HEK293 (cell line): Measurements from ENCODE around the gene IREB2.

Experiments
- KLF8 ChIP-seq: fragments of 450-650 bp; formaldehyde crosslinking; IDR thresholded peaks from 2 replicates; pipeline ENCODE4 v1.5.1; 2016; ENCODE audit warnings: missing biosample characterization, missing genetic modification characterization
- KLF9 ChIP-seq: fragments of 450-650 bp; formaldehyde crosslinking; IDR thresholded peaks from 2 replicates; pipeline ENCODE4 v1.5.1; 2016; ENCODE audit warnings: missing biosample characterization, missing genetic modification characterization, low read depth
- MEIS1 ChIP-seq: sonication (generic); formaldehyde crosslinking; IDR thresholded peaks from 2 replicates; pipeline ENCODE4 v1.8.1; 2022; ENCODE audit warnings: missing genetic modification reagents, mild to moderate bottlenecking, borderline replicate concordance
- OSR2 ChIP-seq: fragments of 450-650 bp; formaldehyde crosslinking; IDR thresholded peaks from 2 replicates; pipeline ENCODE4 v1.5.1; 2016; ENCODE audit warnings: missing biosample characterization, missing genetic modification characterization
- YY1 ChIP-seq: fragments of 450-650 bp; formaldehyde crosslinking; IDR thresholded peaks from 2 replicates; pipeline ENCODE4 v1.5.1; 2018; ENCODE audit warnings: missing biosample characterization, missing genetic modification characterization
- ZBTB1 ChIP-seq: fragments of 450-650 bp; formaldehyde crosslinking; IDR thresholded peaks from 2 replicates; pipeline ENCODE4 v1.5.1; 2016; ENCODE audit warnings: missing biosample characterization, missing genetic modification characterization
- ZBTB48 ChIP-seq: fragments of 450-650 bp; formaldehyde crosslinking; IDR thresholded peaks from 2 replicates; pipeline ENCODE4 v1.5.1; 2016; ENCODE audit warnings: missing biosample characterization, missing genetic modification characterization
- ZBTB8A ChIP-seq: fragments of 450-650 bp; formaldehyde crosslinking; IDR thresholded peaks from 2 replicates; pipeline ENCODE4 v1.5.1; 2016; ENCODE audit warnings: missing biosample characterization, missing genetic modification characterization
- ZNF112 ChIP-seq: fragments of 450-650 bp; formaldehyde crosslinking; IDR thresholded peaks from 2 replicates; pipeline ENCODE4 v1.5.0; 2017; ENCODE audit warnings: missing biosample characterization, missing genetic modification characterization
- ZNF148 ChIP-seq: fragments of 450-650 bp; formaldehyde crosslinking; IDR thresholded peaks from 2 replicates; pipeline ENCODE4 v1.5.0; 2017; ENCODE audit warnings: missing biosample characterization, missing genetic modification characterization, borderline replicate concordance
- ZNF175 ChIP-seq: fragments of 450-650 bp; formaldehyde crosslinking; IDR thresholded peaks from 2 replicates; pipeline ENCODE4 v1.5.1; 2016; ENCODE audit warnings: missing biosample characterization, missing genetic modification characterization
- ZNF266 ChIP-seq: fragments of 450-650 bp; formaldehyde crosslinking; IDR thresholded peaks from 2 replicates; pipeline ENCODE4 v1.5.1; 2016; ENCODE audit warnings: missing biosample characterization, missing genetic modification characterization, low read depth
- ZNF324 ChIP-seq: fragments of 450-650 bp; formaldehyde crosslinking; IDR thresholded peaks from 2 replicates; pipeline ENCODE4 v1.5.1; 2016; ENCODE audit warnings: missing biosample characterization, missing genetic modification characterization
- ZNF354C ChIP-seq: fragments of 450-650 bp; formaldehyde crosslinking; IDR thresholded peaks from 2 replicates; pipeline ENCODE4 v1.5.1; 2016; ENCODE audit warnings: missing biosample characterization, missing genetic modification characterization, low read depth, borderline replicate concordance
- ZNF366 ChIP-seq: fragments of 450-650 bp; formaldehyde crosslinking; conservative IDR thresholded peaks from 2 replicates; pipeline ENCODE4 v1.5.1; 2016; ENCODE audit warnings: missing biosample characterization, missing genetic modification characterization
- ZNF391 ChIP-seq: fragments of 450-650 bp; formaldehyde crosslinking; IDR thresholded peaks from 2 replicates; pipeline ENCODE4 v1.5.1; 2016; ENCODE audit warnings: low read depth, missing biosample characterization, missing genetic modification characterization, borderline replicate concordance
- ZNF404 ChIP-seq: fragments of 450-650 bp; formaldehyde crosslinking; IDR thresholded peaks from 2 replicates; pipeline ENCODE4 v1.5.1; 2017; ENCODE audit warnings: missing biosample characterization, missing genetic modification characterization
- ZNF521 ChIP-seq: fragments of 450-650 bp; formaldehyde crosslinking; IDR thresholded peaks from 2 replicates; pipeline ENCODE4 v1.5.1; 2017; ENCODE audit warnings: missing biosample characterization, mild to moderate bottlenecking, missing genetic modification characterization
- ZNF555 ChIP-seq: fragments of 450-650 bp; formaldehyde crosslinking; conservative IDR thresholded peaks from 2 replicates; pipeline ENCODE4 v1.5.1; 2017; ENCODE audit warnings: missing biosample characterization, mild to moderate bottlenecking, missing genetic modification characterization, inconsistent platforms
- ZNF560 ChIP-seq: fragments of 450-650 bp; formaldehyde crosslinking; IDR thresholded peaks from 2 replicates; pipeline ENCODE4 v1.5.1; 2017; ENCODE audit warnings: missing biosample characterization, missing genetic modification characterization, borderline replicate concordance
- ZNF585B ChIP-seq: fragments of 450-650 bp; formaldehyde crosslinking; IDR thresholded peaks from 2 replicates; pipeline ENCODE4 v1.5.1; 2016; ENCODE audit warnings: missing biosample characterization, missing genetic modification characterization
- ZNF621 ChIP-seq: fragments of 450-650 bp; formaldehyde crosslinking; IDR thresholded peaks from 2 replicates; pipeline ENCODE4 v1.5.1; 2017; ENCODE audit warnings: missing biosample characterization, missing genetic modification characterization
- ZNF629 ChIP-seq: fragments of 450-650 bp; formaldehyde crosslinking; IDR thresholded peaks from 2 replicates; pipeline ENCODE4 v1.5.1; 2017; ENCODE audit warnings: missing biosample characterization, missing genetic modification characterization
- ZNF664 ChIP-seq: fragments of 450-650 bp; formaldehyde crosslinking; IDR thresholded peaks from 2 replicates; pipeline ENCODE4 v1.5.1; 2016; ENCODE audit warnings: missing biosample characterization, missing genetic modification characterization
- ZNF670 ChIP-seq: fragments of 450-650 bp; formaldehyde crosslinking; IDR thresholded peaks from 2 replicates; pipeline ENCODE4 v1.5.1; 2016; ENCODE audit warnings: missing biosample characterization, missing genetic modification characterization, low read depth
- ZNF701 ChIP-seq: fragments of 450-650 bp; formaldehyde crosslinking; IDR thresholded peaks from 2 replicates; pipeline ENCODE4 v1.5.1; 2016; ENCODE audit warnings: missing biosample characterization, missing genetic modification characterization
- ZNF791 ChIP-seq: fragments of 450-650 bp; formaldehyde crosslinking; IDR thresholded peaks from 2 replicates; pipeline ENCODE4 v1.5.1; 2016; ENCODE audit warnings: missing biosample characterization, missing genetic modification characterization
- ZSCAN30 ChIP-seq: fragments of 450-650 bp; IDR thresholded peaks from 2 replicates; pipeline ENCODE4 v1.5.1; 2018; ENCODE audit warnings: missing biosample characterization, mild to moderate bottlenecking, missing genetic modification characterization, moderate library complexity
- TF ChIP-seq, protein P1 (sequence below): IDR thresholded peaks from 2 replicates; pipeline ENCODE4 v1.6.1; 2011; ENCODE audit warnings: mild to moderate bottlenecking, low read depth, low read length, borderline replicate concordance
- TF ChIP-seq, protein P2 (sequence below): fragments of 450-650 bp; formaldehyde crosslinking; IDR thresholded peaks from 2 replicates; pipeline ENCODE4 v1.5.1; 2016; ENCODE audit warnings: missing biosample characterization, missing genetic modification characterization
- TF ChIP-seq, protein P3 (sequence below): fragments of 450-650 bp; formaldehyde crosslinking; IDR thresholded peaks from 2 replicates; pipeline ENCODE4 v1.5.1; 2017; ENCODE audit warnings: missing biosample characterization, missing genetic modification characterization
- TF ChIP-seq, protein P4 (sequence below): fragments of 450-650 bp; formaldehyde crosslinking; optimal IDR thresholded peaks from 2 replicates; pipeline ENCODE3; 2016; ENCODE audit warnings: missing biosample characterization, mild to moderate bottlenecking, missing genetic modification characterization

IREB2 gene

DNA sequence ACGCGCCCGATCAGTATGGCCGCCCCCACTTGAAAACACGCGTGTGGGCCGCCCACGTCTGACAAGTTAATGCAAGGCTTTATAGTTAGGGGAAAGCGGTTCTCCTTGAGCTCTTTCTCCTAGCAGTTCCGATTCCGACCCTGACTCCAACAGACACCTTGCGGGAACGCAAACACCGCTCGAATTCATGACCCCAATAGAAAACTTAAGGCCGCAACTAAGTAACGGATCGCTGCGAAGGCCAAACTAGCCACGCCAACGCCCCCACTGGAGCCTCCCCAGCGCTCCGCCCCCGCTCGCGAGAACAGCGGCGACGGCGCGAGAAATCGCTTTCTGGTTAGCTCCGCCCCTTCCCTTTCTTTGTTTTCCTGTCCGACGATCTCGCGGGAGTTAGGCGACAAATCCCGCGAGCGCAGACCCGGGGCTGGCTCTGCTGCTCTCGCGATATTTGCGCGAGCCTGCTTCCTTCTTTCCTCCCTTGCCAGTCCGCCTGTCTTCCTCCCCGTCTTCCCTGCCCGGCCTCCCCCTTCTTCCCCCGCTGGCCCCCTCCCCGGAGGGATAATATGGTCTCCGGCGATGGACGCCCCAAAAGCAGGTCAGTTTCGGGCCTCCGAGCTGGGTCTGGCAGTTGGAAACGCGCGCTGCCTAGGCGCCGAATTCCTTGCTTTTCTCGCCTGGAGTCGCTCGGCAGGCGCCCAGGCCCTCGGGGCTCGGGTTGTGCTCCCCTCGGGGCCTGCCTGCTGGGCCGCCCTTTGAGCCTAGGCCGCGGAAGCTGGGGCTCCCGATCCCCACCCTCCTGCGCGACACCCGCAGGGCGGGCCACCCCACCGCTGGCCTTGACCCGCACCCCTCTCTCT, at the start of gene IREB2 (continued):
- TF ChIP-seq ZNF521 (no peak), KLF9 (tag by site-specific recombination) (peak; percentile 75), MEIS1 (CRISPR knock-in tag) (no peak; the same call in 1 of the 2 replicates), ZSCAN30 (peak; percentile 71; the same call in 1 of the 2 replicates), ZNF621 (tag by site-specific recombination) (no peak), ZNF670 (tag by site-specific recombination) (no peak), ZBTB8A (tag by site-specific recombination) (0 out of 2 replicates have a peak, but pooled peaks have one; percentile 9), ZNF354C (tag by site-specific recombination) (no peak), OSR2 (no peak), ZNF629 (peak; percentile 68), ZNF585B (tag by site-specific recombination) (peak; percentile 23; the same call in 1 of the 2 replicates), ZNF555 (no peak), ZNF266 (tag by site-specific recombination) (no peak), ZBTB1 (tag by site-specific recombination) (no peak), ZNF404 (no peak), ZNF701 (tag by site-specific recombination) (no peak), ZNF560 (tag by site-specific recombination) (no peak), ZBTB48 (tag by site-specific recombination) (peak; percentile 78), ZNF112 (tag by site-specific recombination) (no peak), ZNF391 (tag by site-specific recombination) (peak; percentile 82; the same call in 1 of the 2 replicates), ZNF791 (no peak), ZNF664 (tag by site-specific recombination) (no peak), ZNF324 (peak; percentile 94), ZNF175 (tag by site-specific recombination) (no peak), ZNF148 (tag by site-specific recombination) (no peak), ZNF366 (tag by site-specific recombination) (peak; percentile 99), YY1 (peak; percentile 92), KLF8 (peak; percentile 87)
- TF ChIP-seq, protein P1, sequence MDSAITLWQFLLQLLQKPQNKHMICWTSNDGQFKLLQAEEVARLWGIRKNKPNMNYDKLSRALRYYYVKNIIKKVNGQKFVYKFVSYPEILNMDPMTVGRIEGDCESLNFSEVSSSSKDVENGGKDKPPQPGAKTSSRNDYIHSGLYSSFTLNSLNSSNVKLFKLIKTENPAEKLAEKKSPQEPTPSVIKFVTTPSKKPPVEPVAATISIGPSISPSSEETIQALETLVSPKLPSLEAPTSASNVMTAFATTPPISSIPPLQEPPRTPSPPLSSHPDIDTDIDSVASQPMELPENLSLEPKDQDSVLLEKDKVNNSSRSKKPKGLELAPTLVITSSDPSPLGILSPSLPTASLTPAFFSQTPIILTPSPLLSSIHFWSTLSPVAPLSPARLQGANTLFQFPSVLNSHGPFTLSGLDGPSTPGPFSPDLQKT: no peak
- TF ChIP-seq, protein P2, sequence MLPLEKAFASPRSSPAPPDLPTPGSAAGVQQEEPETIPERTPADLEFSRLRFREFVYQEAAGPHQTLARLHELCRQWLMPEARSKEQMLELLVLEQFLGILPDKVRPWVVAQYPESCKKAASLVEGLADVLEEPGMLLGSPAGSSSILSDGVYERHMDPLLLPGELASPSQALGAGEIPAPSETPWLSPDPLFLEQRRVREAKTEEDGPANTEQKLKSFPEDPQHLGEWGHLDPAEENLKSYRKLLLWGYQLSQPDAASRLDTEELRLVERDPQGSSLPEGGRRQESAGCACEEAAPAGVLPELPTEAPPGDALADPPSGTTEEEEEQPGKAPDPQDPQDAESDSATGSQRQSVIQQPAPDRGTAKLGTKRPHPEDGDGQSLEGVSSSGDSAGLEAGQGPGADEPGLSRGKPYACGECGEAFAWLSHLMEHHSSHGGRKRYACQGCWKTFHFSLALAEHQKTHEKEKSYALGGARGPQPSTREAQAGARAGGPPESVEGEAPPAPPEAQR (tag by site-specific recombination): no peak
- TF ChIP-seq, protein P3, sequence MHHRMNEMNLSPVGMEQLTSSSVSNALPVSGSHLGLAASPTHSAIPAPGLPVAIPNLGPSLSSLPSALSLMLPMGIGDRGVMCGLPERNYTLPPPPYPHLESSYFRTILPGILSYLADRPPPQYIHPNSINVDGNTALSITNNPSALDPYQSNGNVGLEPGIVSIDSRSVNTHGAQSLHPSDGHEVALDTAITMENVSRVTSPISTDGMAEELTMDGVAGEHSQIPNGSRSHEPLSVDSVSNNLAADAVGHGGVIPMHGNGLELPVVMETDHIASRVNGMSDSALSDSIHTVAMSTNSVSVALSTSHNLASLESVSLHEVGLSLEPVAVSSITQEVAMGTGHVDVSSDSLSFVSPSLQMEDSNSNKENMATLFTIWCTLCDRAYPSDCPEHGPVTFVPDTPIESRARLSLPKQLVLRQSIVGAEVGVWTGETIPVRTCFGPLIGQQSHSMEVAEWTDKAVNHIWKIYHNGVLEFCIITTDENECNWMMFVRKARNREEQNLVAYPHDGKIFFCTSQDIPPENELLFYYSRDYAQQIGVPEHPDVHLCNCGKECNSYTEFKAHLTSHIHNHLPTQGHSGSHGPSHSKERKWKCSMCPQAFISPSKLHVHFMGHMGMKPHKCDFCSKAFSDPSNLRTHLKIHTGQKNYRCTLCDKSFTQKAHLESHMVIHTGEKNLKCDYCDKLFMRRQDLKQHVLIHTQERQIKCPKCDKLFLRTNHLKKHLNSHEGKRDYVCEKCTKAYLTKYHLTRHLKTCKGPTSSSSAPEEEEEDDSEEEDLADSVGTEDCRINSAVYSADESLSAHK (tag by site-specific recombination): no peak
- TF ChIP-seq, protein P4, sequence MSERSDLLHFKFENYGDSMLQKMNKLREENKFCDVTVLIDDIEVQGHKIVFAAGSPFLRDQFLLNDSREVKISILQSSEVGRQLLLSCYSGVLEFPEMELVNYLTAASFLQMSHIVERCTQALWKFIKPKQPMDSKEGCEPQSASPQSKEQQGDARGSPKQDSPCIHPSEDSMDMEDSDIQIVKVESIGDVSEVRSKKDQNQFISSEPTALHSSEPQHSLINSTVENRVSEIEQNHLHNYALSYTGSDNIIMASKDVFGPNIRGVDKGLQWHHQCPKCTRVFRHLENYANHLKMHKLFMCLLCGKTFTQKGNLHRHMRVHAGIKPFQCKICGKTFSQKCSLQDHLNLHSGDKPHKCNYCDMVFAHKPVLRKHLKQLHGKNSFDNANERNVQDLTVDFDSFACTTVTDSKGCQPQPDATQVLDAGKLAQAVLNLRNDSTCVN (tag by site-specific recombination): peak; percentile 50
